22Rv1 (cell line): ENCODE results near the gene XDH.

Source experiments
- ZFX ChIP-seq: fragments of 450-650 bp; IDR thresholded peaks from 2 replicates; pipeline ENCODE4 v1.6.1; 2017; ENCODE audit warnings: antibody characterized with exemption, borderline replicate concordance
- TF ChIP-seq, protein P1 (sequence below): fragments of 450-650 bp; IDR thresholded peaks from 2 replicates; pipeline ENCODE4 v1.5.1; 2017; ENCODE audit warnings: mild to moderate bottlenecking

GRCh38 chr2:31327505-31327904 lies 87.0 kb downstream of the XDH start:
- TF ChIP-seq, protein P1, sequence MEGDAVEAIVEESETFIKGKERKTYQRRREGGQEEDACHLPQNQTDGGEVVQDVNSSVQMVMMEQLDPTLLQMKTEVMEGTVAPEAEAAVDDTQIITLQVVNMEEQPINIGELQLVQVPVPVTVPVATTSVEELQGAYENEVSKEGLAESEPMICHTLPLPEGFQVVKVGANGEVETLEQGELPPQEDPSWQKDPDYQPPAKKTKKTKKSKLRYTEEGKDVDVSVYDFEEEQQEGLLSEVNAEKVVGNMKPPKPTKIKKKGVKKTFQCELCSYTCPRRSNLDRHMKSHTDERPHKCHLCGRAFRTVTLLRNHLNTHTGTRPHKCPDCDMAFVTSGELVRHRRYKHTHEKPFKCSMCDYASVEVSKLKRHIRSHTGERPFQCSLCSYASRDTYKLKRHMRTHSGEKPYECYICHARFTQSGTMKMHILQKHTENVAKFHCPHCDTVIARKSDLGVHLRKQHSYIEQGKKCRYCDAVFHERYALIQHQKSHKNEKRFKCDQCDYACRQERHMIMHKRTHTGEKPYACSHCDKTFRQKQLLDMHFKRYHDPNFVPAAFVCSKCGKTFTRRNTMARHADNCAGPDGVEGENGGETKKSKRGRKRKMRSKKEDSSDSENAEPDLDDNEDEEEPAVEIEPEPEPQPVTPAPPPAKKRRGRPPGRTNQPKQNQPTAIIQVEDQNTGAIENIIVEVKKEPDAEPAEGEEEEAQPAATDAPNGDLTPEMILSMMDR, result no peak
- no peak for TF ChIP-seq ZFX
